Measurements from ENCODE around the gene NAT14.

DNA sequence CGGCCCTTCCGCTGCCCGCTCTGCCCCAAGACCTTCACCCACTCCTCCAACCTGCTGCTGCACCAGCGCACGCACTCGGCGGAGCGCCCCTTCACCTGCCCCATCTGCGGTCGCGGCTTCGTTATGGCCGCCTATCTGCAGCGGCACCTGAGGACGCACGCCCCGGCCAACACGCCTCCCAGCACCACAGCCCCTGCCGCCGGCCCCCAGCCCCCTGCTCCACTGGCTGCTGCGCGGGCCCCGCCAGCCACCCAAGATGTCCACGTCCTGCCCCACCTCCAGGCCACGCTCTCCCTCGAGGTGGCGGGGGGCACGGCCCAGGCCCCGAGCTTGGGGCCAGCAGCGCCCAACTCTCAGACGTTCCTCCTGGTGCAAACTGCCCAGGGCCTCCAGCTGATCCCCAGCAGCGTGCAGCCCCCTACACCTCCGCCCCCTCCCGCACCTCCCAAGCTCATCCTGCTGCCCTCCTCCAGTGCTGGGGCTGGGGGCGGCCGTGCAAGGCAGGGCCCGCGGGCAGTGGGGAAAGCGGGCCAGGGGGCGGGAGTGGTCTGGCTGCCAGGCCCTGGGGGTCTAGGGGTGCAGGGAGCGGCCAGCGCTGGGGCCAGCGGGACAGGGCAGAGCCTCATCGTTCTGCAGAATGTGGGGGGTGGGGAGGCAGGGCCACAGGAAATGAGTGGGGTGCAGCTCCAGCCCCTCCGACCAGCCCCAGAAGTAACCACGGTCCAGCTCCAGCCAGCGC is 1.9 kb upstream of the NAT14 start:
- TF ChIP-seq, protein P1, sequence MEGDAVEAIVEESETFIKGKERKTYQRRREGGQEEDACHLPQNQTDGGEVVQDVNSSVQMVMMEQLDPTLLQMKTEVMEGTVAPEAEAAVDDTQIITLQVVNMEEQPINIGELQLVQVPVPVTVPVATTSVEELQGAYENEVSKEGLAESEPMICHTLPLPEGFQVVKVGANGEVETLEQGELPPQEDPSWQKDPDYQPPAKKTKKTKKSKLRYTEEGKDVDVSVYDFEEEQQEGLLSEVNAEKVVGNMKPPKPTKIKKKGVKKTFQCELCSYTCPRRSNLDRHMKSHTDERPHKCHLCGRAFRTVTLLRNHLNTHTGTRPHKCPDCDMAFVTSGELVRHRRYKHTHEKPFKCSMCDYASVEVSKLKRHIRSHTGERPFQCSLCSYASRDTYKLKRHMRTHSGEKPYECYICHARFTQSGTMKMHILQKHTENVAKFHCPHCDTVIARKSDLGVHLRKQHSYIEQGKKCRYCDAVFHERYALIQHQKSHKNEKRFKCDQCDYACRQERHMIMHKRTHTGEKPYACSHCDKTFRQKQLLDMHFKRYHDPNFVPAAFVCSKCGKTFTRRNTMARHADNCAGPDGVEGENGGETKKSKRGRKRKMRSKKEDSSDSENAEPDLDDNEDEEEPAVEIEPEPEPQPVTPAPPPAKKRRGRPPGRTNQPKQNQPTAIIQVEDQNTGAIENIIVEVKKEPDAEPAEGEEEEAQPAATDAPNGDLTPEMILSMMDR (IDR thresholded peaks at IDR 0.05), result no peak
- TF ChIP-seq POLR2AphosphoS5 (IDR thresholded peaks at IDR 0.05; ENCODE audit: low read depth, low read length), result no peak
- TF ChIP-seq, protein P2, sequence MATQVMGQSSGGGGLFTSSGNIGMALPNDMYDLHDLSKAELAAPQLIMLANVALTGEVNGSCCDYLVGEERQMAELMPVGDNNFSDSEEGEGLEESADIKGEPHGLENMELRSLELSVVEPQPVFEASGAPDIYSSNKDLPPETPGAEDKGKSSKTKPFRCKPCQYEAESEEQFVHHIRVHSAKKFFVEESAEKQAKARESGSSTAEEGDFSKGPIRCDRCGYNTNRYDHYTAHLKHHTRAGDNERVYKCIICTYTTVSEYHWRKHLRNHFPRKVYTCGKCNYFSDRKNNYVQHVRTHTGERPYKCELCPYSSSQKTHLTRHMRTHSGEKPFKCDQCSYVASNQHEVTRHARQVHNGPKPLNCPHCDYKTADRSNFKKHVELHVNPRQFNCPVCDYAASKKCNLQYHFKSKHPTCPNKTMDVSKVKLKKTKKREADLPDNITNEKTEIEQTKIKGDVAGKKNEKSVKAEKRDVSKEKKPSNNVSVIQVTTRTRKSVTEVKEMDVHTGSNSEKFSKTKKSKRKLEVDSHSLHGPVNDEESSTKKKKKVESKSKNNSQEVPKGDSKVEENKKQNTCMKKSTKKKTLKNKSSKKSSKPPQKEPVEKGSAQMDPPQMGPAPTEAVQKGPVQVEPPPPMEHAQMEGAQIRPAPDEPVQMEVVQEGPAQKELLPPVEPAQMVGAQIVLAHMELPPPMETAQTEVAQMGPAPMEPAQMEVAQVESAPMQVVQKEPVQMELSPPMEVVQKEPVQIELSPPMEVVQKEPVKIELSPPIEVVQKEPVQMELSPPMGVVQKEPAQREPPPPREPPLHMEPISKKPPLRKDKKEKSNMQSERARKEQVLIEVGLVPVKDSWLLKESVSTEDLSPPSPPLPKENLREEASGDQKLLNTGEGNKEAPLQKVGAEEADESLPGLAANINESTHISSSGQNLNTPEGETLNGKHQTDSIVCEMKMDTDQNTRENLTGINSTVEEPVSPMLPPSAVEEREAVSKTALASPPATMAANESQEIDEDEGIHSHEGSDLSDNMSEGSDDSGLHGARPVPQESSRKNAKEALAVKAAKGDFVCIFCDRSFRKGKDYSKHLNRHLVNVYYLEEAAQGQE (IDR thresholded peaks at IDR 0.05; ENCODE audit: insufficient read depth in 1 of 2, low read depth in 2 of 2, low read length in 1 of 2), result no peak

All from Panc1 (cell line).